GM18499 (cell line): ENCODE measurements around the gene PMPCB.

Experiments
- ATAC-seq: cut with Tn5 transposase; IDR thresholded peaks from one replicate; pipeline ENCODE4 v1.9.1; 2021; ENCODE audit warnings: moderate number of reproducible peaks; ENCODE audit not compliant: insufficient read depth, unreplicated experiment

PMPCB gene

GRCh38 chr7:103316380-103316941 lies 19.2 kb downstream of the PMPCB start:
- ATAC-seq = no peak

- no peak for ATAC-seq
Measured at GRCh38 chr7:103317009-103317408, 19.8 kb downstream of the PMPCB start.

- no peak for ATAC-seq
Measured at GRCh38 chr7:103325744-103326143, 28.5 kb downstream of the PMPCB start.

- ATAC-seq = no peak
Measured at GRCh38 chr7:103336761-103337160, 39.5 kb downstream of the PMPCB start.

GRCh38 chr7:103338864-103339263 lies 41.6 kb downstream of the PMPCB start:
- no peak for ATAC-seq

- no peak for ATAC-seq
Measured at GRCh38 chr7:103341466-103341865, 44.2 kb downstream of the PMPCB start.

- ATAC-seq = no peak
Measured at GRCh38 chr7:103343332-103343731, 46.1 kb downstream of the PMPCB start.

GRCh38 chr7:103343758-103344452 lies 46.7 kb downstream of the PMPCB start:
- no peak for ATAC-seq

GRCh38 chr7:103344453-103345149 lies 47.4 kb downstream of the PMPCB start, which contains the start of gene DNAJC2:
TSS of gene DNAJC2 (minus strand) at chr7:103344767. CDS start at chr7:103344622, 145 bp downstream.
- ATAC-seq = peak; percentile 43

GRCh38 chr7:103346396-103346795 lies 49.2 kb downstream of the PMPCB start:
- ATAC-seq = no peak

GRCh38 chr7:103347507-103348267 lies 50.5 kb downstream of the PMPCB start, which contains the start of gene PSMC2:
TSS of gene PSMC2 (plus strand) at chr7:103347643. CDS start at chr7:103347712, 69 bp downstream.
- peak; percentile 49 for ATAC-seq

- no peak for ATAC-seq
Measured at GRCh38 chr7:103348452-103348851, 51.2 kb downstream of the PMPCB start.

- no peak for ATAC-seq
Measured at GRCh38 chr7:103348959-103349358, 51.7 kb downstream of the PMPCB start.

- ATAC-seq = no peak
Measured at GRCh38 chr7:103349805-103350204, 52.6 kb downstream of the PMPCB start.
